ENCODE results near the gene FBXO21. TPM values are rescaled to one million over a fixed set of nuclear protein-coding genes. Genes with fewer than 3 reads are reported as not detected.

Gene FBXO21
- total RNA-seq, 1 experiment from 2014 or later, result 32.4 TPM

DNA sequence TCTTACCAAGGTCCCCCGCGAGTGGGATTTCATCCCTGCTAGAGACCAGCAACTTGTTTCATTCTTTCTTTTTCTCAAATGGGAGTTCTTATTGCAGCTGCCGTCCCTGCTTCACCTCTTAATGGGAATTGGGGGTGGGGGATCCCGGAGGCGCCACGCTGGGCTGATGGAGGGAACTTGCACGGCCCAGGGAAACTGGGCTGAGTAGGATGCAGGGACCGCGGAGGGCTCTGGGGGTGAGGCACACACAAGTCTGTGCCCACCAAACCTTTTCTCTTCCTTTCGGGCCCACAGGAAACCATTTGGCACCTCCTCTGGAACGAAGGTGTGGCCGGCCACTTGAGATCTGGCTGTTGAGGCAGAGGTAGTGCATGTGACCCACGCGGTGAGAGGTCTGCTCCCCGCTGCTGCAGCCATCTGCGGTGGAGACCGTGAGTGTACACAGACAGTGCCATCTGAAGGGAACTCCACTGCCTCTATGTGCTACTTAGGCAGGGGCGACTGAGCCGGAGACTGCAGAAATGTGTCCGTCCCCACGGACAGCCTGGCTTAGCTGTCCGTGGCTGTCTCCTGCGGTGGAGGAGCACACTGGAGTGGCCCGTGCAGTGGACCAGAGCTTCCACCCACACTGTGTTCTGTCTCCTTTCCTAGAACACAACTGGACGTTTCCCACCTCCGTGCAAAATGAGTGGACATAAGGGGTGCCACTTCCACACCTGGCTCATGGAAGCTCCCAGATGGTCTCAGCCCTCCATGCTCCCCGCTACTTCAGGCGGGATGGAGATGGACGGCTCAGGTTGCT is 49.0 kb downstream of the FBXO21 start:
- no peaks in the 10 kb centered on the region for H3K79me2 ChIP-seq (ENCODE audit: low read depth)
- CTCF ChIA-PET, result no interaction called here
- intact Hi-C loops (cut with micrococcal nuclease; ENCODE audit: unreplicated experiment), result no loop called here

DNA sequence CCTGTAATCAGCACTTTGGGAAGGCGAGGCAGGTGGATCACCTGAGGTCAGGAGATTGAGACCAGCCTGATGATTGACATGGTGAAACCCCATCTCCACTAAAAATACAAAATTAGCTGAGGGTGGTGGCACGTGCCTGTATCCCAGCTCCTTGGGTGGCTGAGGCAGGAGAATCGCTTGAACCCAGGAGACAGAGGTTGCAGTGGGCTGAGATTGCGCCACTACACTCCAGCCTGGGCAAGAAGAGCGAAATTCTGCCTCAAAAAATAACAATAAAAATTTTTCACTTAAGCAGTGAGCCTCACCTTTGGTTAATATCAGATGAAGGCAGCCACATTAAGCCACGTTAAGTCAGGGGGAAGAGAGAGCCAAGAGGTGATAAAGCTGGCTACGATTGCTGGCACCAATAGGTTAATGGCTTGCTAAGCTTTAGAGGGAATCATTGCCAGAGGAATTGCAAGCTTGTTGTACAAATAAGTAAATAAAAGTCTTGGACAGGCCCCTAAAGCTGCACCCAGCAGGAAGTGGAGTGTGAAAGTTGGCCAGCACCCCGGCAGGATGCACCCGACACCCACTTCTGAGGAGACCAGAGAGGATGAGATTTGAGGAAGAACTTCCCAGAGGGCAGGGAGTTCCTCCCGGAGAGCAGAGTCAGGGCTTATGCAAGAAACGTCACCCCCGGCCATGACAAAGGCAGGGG is 49.7 kb downstream of the FBXO21 start:
- no TSS peak for BruUV-seq (replicated peaks)
- no peaks in the 10 kb centered on the region for H3K36me3 ChIP-seq (ENCODE audit: low read depth)
- H3K4me2 ChIP-seq, result no peak overlapping the region
- H3K27ac ChIP-seq, result no peak overlapping the region
- no peaks in the 10 kb centered on the region for H3K9me3 ChIP-seq (ENCODE audit: insufficient read depth, low read depth)
- TF ChIP-seq, protein P1, sequence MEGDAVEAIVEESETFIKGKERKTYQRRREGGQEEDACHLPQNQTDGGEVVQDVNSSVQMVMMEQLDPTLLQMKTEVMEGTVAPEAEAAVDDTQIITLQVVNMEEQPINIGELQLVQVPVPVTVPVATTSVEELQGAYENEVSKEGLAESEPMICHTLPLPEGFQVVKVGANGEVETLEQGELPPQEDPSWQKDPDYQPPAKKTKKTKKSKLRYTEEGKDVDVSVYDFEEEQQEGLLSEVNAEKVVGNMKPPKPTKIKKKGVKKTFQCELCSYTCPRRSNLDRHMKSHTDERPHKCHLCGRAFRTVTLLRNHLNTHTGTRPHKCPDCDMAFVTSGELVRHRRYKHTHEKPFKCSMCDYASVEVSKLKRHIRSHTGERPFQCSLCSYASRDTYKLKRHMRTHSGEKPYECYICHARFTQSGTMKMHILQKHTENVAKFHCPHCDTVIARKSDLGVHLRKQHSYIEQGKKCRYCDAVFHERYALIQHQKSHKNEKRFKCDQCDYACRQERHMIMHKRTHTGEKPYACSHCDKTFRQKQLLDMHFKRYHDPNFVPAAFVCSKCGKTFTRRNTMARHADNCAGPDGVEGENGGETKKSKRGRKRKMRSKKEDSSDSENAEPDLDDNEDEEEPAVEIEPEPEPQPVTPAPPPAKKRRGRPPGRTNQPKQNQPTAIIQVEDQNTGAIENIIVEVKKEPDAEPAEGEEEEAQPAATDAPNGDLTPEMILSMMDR (conservative IDR thresholded peaks at IDR 0.05), result no peak
- no peak for TF ChIP-seq EZH2 (IDR thresholded peaks at IDR 0.05; ENCODE audit: low read depth)
- H3K27me3 ChIP-seq (ENCODE audit: insufficient read depth, low read depth), result no peaks in the 10 kb centered on the region
- peaks cover 9% of the 10 kb centered on the region; the same call in 1 of the 2 replicates for H3F3A ChIP-seq (ENCODE audit: insufficient read depth, low read depth)
- no peaks in the 10 kb centered on the region for H4K20me1 ChIP-seq (ENCODE audit: insufficient read depth)
- H3K9me2 ChIP-seq (ENCODE audit: insufficient read depth), result no peaks in the 10 kb centered on the region
- ChIA-PET POLR2A (ENCODE audit: unreplicated experiment) (no interaction called here), CTCF (interaction anchor here (0.6 kb wide), 1 partner anchor 114 kb away, joined by 3 read pairs; no protein-coding TSS in a partner anchor)
- peaks cover 4% of the 10 kb centered on the region; the same call in 1 of the 2 replicates for H3K4me1 ChIP-seq (replicated peaks; ENCODE audit: insufficient read depth)
- intact Hi-C loops (cut with micrococcal nuclease; ENCODE audit: unreplicated experiment), result no loop called here
- H3K79me2 ChIP-seq (ENCODE audit: low read depth), result no peaks in the 10 kb centered on the region
- no peak overlapping the region for H2AFZ ChIP-seq
- no peak for DNase-seq
- no peak overlapping the region for H3K4me3 ChIP-seq

More for the DNA sequence above, 49.0 kb downstream of the FBXO21 start:
- TF ChIP-seq EZH2 (IDR thresholded peaks at IDR 0.05; ENCODE audit: low read depth), result no peak
- TF ChIP-seq, protein P1 (conservative IDR thresholded peaks at IDR 0.05), result no peak
- H3K4me1 ChIP-seq (replicated peaks; ENCODE audit: insufficient read depth), result peaks cover 4% of the 10 kb centered on the region; the same call in 1 of the 2 replicates
- H3K4me3 ChIP-seq, result no peak overlapping the region
- H3K9me3 ChIP-seq (ENCODE audit: insufficient read depth, low read depth), result no peaks in the 10 kb centered on the region
- no peaks in the 10 kb centered on the region for H3K36me3 ChIP-seq (ENCODE audit: low read depth)
- no TSS peak for BruUV-seq (replicated peaks)
- POLR2A ChIA-PET (ENCODE audit: unreplicated experiment), result no interaction called here
- no peak overlapping the region for H3K4me2 ChIP-seq
- no peak overlapping the region for H2AFZ ChIP-seq
- no peak for DNase-seq
- H3K27ac ChIP-seq, result no peak overlapping the region
- no peaks in the 10 kb centered on the region for H4K20me1 ChIP-seq (ENCODE audit: insufficient read depth)
- no peaks in the 10 kb centered on the region for H3K9me2 ChIP-seq (ENCODE audit: insufficient read depth)
- no peaks in the 10 kb centered on the region for H3K27me3 ChIP-seq (ENCODE audit: insufficient read depth, low read depth)
- peaks cover 9% of the 10 kb centered on the region; the same call in 1 of the 2 replicates for H3F3A ChIP-seq (ENCODE audit: insufficient read depth, low read depth)

DNA sequence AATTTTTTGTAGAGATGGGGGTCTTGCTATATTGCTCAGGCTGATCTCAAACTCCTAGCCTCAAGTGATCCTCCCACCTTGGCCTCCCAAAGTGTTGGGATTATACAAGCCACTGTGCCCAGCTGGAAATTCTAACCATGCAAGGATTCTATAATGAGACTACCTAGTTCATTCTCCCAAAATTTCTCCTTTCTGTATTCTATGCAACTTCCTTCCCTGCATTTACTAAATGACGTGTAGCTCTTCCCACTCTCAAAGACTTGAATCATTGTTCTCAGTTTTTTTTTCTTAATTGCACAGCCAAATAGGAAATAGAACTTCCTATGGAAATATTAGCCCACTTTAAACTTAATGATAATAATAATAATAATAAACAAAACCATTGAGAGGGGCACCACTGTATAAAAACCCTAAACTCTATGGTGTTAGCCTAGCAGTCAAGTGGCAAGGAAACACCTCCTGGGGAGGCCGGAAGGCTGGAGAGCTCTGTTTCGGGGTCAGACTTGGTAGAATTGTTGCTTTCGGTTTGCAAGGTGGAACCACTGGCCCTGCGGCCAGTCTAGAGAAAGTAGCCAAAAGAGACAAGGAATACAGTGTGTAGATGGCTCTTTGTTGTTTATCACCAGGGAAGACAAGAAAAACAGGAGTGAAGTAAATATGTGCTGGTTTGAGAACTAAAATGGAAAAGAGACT is 51.1 kb downstream of the FBXO21 start:
- BruUV-seq (replicated peaks), result no TSS peak
- ChIA-PET POLR2A (ENCODE audit: unreplicated experiment) (no interaction called here), CTCF (no interaction called here)
- Histone ChIP-seq H3K36me3 (ENCODE audit: low read depth) (no peaks in the 10 kb centered on the region), H3F3A (ENCODE audit: insufficient read depth, low read depth) (peaks cover 9% of the 10 kb centered on the region; the same call in 1 of the 2 replicates), H3K4me1 (replicated peaks; ENCODE audit: insufficient read depth) (peaks cover 4% of the 10 kb centered on the region; the same call in 1 of the 2 replicates), H3K4me2 (no peak overlapping the region), H3K79me2 (ENCODE audit: low read depth) (no peaks in the 10 kb centered on the region), H2AFZ (no peak overlapping the region), H3K9me2 (ENCODE audit: insufficient read depth) (no peaks in the 10 kb centered on the region), H3K4me3 (no peak overlapping the region), H3K9me3 (ENCODE audit: insufficient read depth, low read depth) (no peaks in the 10 kb centered on the region), H4K20me1 (ENCODE audit: insufficient read depth) (no peaks in the 10 kb centered on the region), H3K27me3 (ENCODE audit: insufficient read depth, low read depth) (no peaks in the 10 kb centered on the region), H3K27ac (no peak overlapping the region)
- intact Hi-C loops (cut with micrococcal nuclease; ENCODE audit: unreplicated experiment), result no loop called here
- TF ChIP-seq, protein P1 (conservative IDR thresholded peaks at IDR 0.05), result no peak
- no peak for TF ChIP-seq EZH2 (IDR thresholded peaks at IDR 0.05; ENCODE audit: low read depth)
- no peak for DNase-seq

Measured in PC-9 (cell line).